CD14-positive monocyte (primary cell): ENCODE data around the gene QPCTL. TPM values are rescaled to one million over a fixed set of nuclear protein-coding genes. Genes with fewer than 3 reads are reported as not detected.

Source experiments
- DNase-seq, 3 donors: peaks; one replicate each; pipeline ENCODE4 v3.0.0-alpha.2; 2011 to 2022
- H2AFZ ChIP-seq: 2 replicates; pipeline ENCODE4 v1.6.0; 2012; ENCODE audit warnings: mild to moderate bottlenecking, low read depth, low read length, inconsistent platforms; ENCODE audit not compliant: insufficient read depth, poor library complexity, severe bottlenecking
- H3K27ac ChIP-seq, 2 donors: 1 replicate in 1 of 2; 2 replicates in 1 of 2; pipeline ENCODE4 v1.5.1; 2012 to 2013; ENCODE audit warnings: low read length in 2 of 2, control low read depth in 1 of 2, inconsistent platforms in 1 of 2, low read depth in 1 of 2, mild to moderate bottlenecking in 1 of 2
- H3K27me3 ChIP-seq, 2 donors: one replicate each; pipeline versions ENCODE4 v1.6.0 to v1.6.1; 2011 to 2013; ENCODE audit warnings: low read length in 2 of 2; ENCODE audit not compliant: control insufficient read depth in 2 of 2, insufficient read depth in 2 of 2
- H3K36me3 ChIP-seq, 2 donors: replicated peaks in 1 of 2; 1 replicate in 1 of 2; 2 replicates in 1 of 2; pipeline versions ENCODE4 v1.5.1 to v1.6.1; 2012 to 2013; ENCODE audit warnings: low read length in 2 of 2, control low read depth in 1 of 2, inconsistent platforms in 1 of 2, mild to moderate bottlenecking in 1 of 2; ENCODE audit not compliant: insufficient read depth in 2 of 2, control insufficient read depth in 1 of 2
- H3K4me1 ChIP-seq, 2 donors: 1 replicate in 1 of 2; 2 replicates in 1 of 2; pipeline versions ENCODE4 v1.5.1 to v1.6.1; 2012 to 2013; ENCODE audit warnings: low read length in 2 of 2, control low read depth in 1 of 2, inconsistent platforms in 1 of 2, mild to moderate bottlenecking in 1 of 2, moderate library complexity in 1 of 2; ENCODE audit not compliant: insufficient read depth in 2 of 2, control insufficient read depth in 1 of 2
- H3K4me2 ChIP-seq: replicated peaks from 2 replicates; pipeline ENCODE3; 2012; ENCODE audit warnings: low read length, moderate library complexity, mild to moderate bottlenecking; ENCODE audit not compliant: poor library complexity, severe bottlenecking; ENCODE audit errors: extremely low read depth
- H3K4me3 ChIP-seq, 3 experiments: fragments of 200-600 bp in 1 of 3; sonication (generic) in 1 of 3; replicated peaks in 1 of 3; 1 replicate in 2 of 3; 2 replicates in 1 of 3; pipeline ENCODE4 v1.5.1; 2011 to 2013; ENCODE audit warnings: low read length in 3 of 3, mild to moderate bottlenecking in 3 of 3, control low read depth in 2 of 3, low read depth in 2 of 3, inconsistent platforms in 1 of 3, moderate library complexity in 1 of 3
- H3K79me2 ChIP-seq: 2 replicates; pipeline ENCODE4 v1.6.0; 2012; ENCODE audit warnings: mild to moderate bottlenecking, control low read depth, inconsistent platforms, low read length, moderate library complexity; ENCODE audit not compliant: insufficient read depth
- H3K9ac ChIP-seq: 2 replicates; pipeline ENCODE4 v1.6.0; 2017; ENCODE audit warnings: low read length, mild to moderate bottlenecking; ENCODE audit not compliant: insufficient read depth, poor library complexity, severe bottlenecking
- H3K9me3 ChIP-seq, 2 donors: replicated peaks in 1 of 2; 1 replicate in 1 of 2; 2 replicates in 1 of 2; pipeline versions ENCODE4 v1.5.1 to v1.6.1; 2012 to 2013; ENCODE audit warnings: low read length in 2 of 2, control low read depth in 1 of 2; ENCODE audit not compliant: control insufficient read depth in 1 of 2, insufficient read depth in 1 of 2
- H4K20me1 ChIP-seq: 2 replicates; pipeline ENCODE4 v1.6.0; 2012; ENCODE audit warnings: mild to moderate bottlenecking, low read length, control low read depth, moderate library complexity; ENCODE audit not compliant: insufficient read depth
- H3K27ac Mint-ChIP-seq, 7 donors: one replicate each; pipeline ENCODE4 v1.8.0; 2020; ENCODE audit warnings: mild to moderate bottlenecking in 7 of 7, mixed read lengths in 7 of 7, moderate library complexity in 6 of 7, inconsistent platforms in 2 of 7
- H3K27me3 Mint-ChIP-seq, 3 donors: one replicate each; pipeline ENCODE4 v1.8.0; 2021 to 2022; ENCODE audit warnings: low read depth in 3 of 3, mild to moderate bottlenecking in 3 of 3, mixed read lengths in 3 of 3, moderate library complexity in 3 of 3, inconsistent platforms in 1 of 3
- H3K36me3 Mint-ChIP-seq, 2 donors: one replicate each; pipeline ENCODE4 v1.8.0; 2020; ENCODE audit warnings: mixed read lengths in 2 of 2, inconsistent platforms in 1 of 2, mild to moderate bottlenecking in 1 of 2
- H3K4me1 Mint-ChIP-seq: one replicate; pipeline ENCODE4 v1.8.0; 2020; ENCODE audit warnings: mild to moderate bottlenecking, mixed read lengths
- H3K4me3 Mint-ChIP-seq, 2 donors: one replicate each; pipeline ENCODE4 v1.8.0; 2020; ENCODE audit warnings: mild to moderate bottlenecking in 2 of 2, mixed read lengths in 2 of 2, moderate library complexity in 1 of 2
- H3K9me3 Mint-ChIP-seq, 7 donors: one replicate each; pipeline ENCODE4 v1.8.0; 2020 to 2022; ENCODE audit warnings: mixed read lengths in 7 of 7, mild to moderate bottlenecking in 6 of 7, moderate library complexity in 6 of 7, inconsistent platforms in 2 of 7
- CTCF ChIP-seq: fragments of 200-600 bp; IDR thresholded peaks from one replicate; pipeline ENCODE4 v1.8.0; 2022; ENCODE audit warnings: antibody characterized with exemption, mild to moderate bottlenecking
- WGBS: methylation state at CpG from one replicate; pipeline ENCODE4 v1.1.5; 2013; ENCODE audit warnings: missing lambda C conversion rate; ENCODE audit not compliant: insufficient coverage; 5-methylcytosine and 5-hydroxymethylcytosine counted together
- intact Hi-C, 2 donors: fragments of 100-400 bp; cut with micrococcal nuclease; formaldehyde crosslinking; loops; one replicate each; pipeline versions ENCODE4 v1.15.0 to v1.15.1; 2023
- polyA plus RNA-seq, 3 donors: library from polyadenylated mRNA; depleted of rRNA in 1 of 3; unstranded in 2 of 3; stranded (reverse) in 1 of 3; fragments of 300-500 nt in 2 of 3; fragments of >200 nt in 1 of 3; fragmentation: Illumina TruSeq in 2 of 3; gene quantifications; 1 replicate in 2 of 3; 2 replicates in 1 of 3; pipeline ENCODE4 v1.2.3, GENCODE V29; 2012 to 2021

Gene QPCTL
- polyA plus RNA-seq, 3 donors = 0.46 to 3.0 (median 0.90) TPM

- DNase-seq = peak; percentile 54 to 76 (median 67)
- Histone ChIP-seq H3K36me3 (peaks cover 15 to 23% of the 10 kb centered on the region in 2 donors), H3K4me3 (peak overlapping the region; percentile 52 to 90 (median 79)), H3K79me2 (peaks cover 19% of the 10 kb centered on the region), H3K9ac (peak overlapping the region; percentile 98), H3K27me3 (no peaks in the 10 kb centered on the region), H2AFZ (peak overlapping the region; percentile 79), H3K4me2 (peak overlapping the region; percentile 95), H3K9me3 (no peaks in the 10 kb centered on the region), H3K4me1 (peaks cover 18 to 23% of the 10 kb centered on the region in 2 donors), H3K27ac (peak overlapping the region; percentile 87 to 97), H4K20me1 (no peaks in the 10 kb centered on the region)
- 1% methylated on average over 8 of the region's 22 CpGs for WGBS
- intact Hi-C loops = loop anchor here in 1 of 2 donors (1.0 to 2.0 kb wide), 3 partner anchors 24 to 50 kb away; partner anchors contain the start of gene FBXO46
- peaks cover 23% of the 10 kb centered on the region for H3K4me1 Mint-ChIP-seq
- TF ChIP-seq CTCF = peak; percentile 93
- peak overlapping the region; percentile 97 to 100 (median 100) for H3K27ac Mint-ChIP-seq
- H3K4me3 Mint-ChIP-seq = peak overlapping the region; percentile 93 to 98
- peaks cover 0 to 3% (median 0%) of the 10 kb centered on the region in 7 donors for H3K9me3 Mint-ChIP-seq
- H3K27me3 Mint-ChIP-seq = peaks cover 0 to 6% (median 0%) of the 10 kb centered on the region in 3 donors
- peaks cover 30 to 42% of the 10 kb centered on the region in 2 donors for H3K36me3 Mint-ChIP-seq
These were observed 781 bp downstream of the QPCTL start for GRCh38 chr19:45693106-45693788.

GRCh38 chr19:45701676-45702075, 9.2 kb downstream of the QPCTL start:
- Mint-ChIP-seq H3K4me1 (no peaks in the 10 kb centered on the region), H3K27ac (no peak overlapping the region), H3K36me3 (peaks cover 22 to 43% of the 10 kb centered on the region in 2 donors), H3K27me3 (peaks cover 0 to 2% (median under 1%) of the 10 kb centered on the region in 3 donors), H3K4me3 (no peak overlapping the region), H3K9me3 (no peaks in the 10 kb centered on the region)
- TF ChIP-seq CTCF = no peak
- Histone ChIP-seq H3K27ac (no peak overlapping the region), H3K4me2 (no peak overlapping the region), H2AFZ (no peak overlapping the region), H3K36me3 (peaks cover 17 to 34% of the 10 kb centered on the region in 2 donors), H3K9me3 (no peaks in the 10 kb centered on the region), H3K79me2 (no peaks in the 10 kb centered on the region), H3K4me3 (no peak overlapping the region), H3K27me3 (no peaks in the 10 kb centered on the region), H3K4me1 (no peaks in the 10 kb centered on the region), H3K9ac (no peak overlapping the region), H4K20me1 (no peaks in the 10 kb centered on the region)
- no peak for DNase-seq
- 12% methylated on average over 5 of the region's 7 CpGs for WGBS
- intact Hi-C loops = no loop called here
